GM18517 (cell line): Measurements from ENCODE around the gene ARF3.
A peak's percentile ranks its signal among the peaks of the same experiment; 100 is the strongest.

Experiments used
- ATAC-seq: cut with Tn5 transposase; IDR thresholded peaks from one replicate; pipeline ENCODE4 v1.9.1; 2021; ENCODE audit warnings: mild to moderate bottlenecking, moderate library complexity; ENCODE audit not compliant: unreplicated experiment

ARF3 gene

GRCh38 chr12:48968467-48968866 is 11.2 kb upstream of the ARF3 start:
- ATAC-seq = no peak

GRCh38 chr12:48967991-48968390 is 10.7 kb upstream of the ARF3 start:
- no peak for ATAC-seq

GRCh38 chr12:48966177-48966895 is 9.0 kb upstream of the ARF3 start:
- ATAC-seq = no peak

GRCh38 chr12:48965298-48965838 is 8.1 kb upstream of the ARF3 start:
- ATAC-seq = no peak

GRCh38 chr12:48961801-48962200 is 4.5 kb upstream of the ARF3 start:
- no peak for ATAC-seq

GRCh38 chr12:48961331-48961730 is 4.0 kb upstream of the ARF3 start:
- no peak for ATAC-seq

GRCh38 chr12:48960834-48961233 is 3.5 kb upstream of the ARF3 start:
- ATAC-seq = no peak

- no peak for ATAC-seq
Measured at GRCh38 chr12:48958049-48958388, 732 bp upstream of the ARF3 start.

GRCh38 chr12:48956279-48957140 is 777 bp downstream of the ARF3 start:
- ATAC-seq = no peak

GRCh38 chr12:48954841-48955501 is 2.3 kb downstream of the ARF3 start:
- no peak for ATAC-seq

GRCh38 chr12:48954061-48954460 is 3.2 kb downstream of the ARF3 start:
- ATAC-seq = no peak

- ATAC-seq = no peak
Measured at GRCh38 chr12:48952691-48953090, 4.6 kb downstream of the ARF3 start.

- ATAC-seq = no peak
Measured at GRCh38 chr12:48947727-48948126, 9.6 kb downstream of the ARF3 start.

- no peak for ATAC-seq
Measured at GRCh38 chr12:48946943-48947342, 10.3 kb downstream of the ARF3 start.

GRCh38 chr12:48946205-48946604 is 11.1 kb downstream of the ARF3 start:
- no peak for ATAC-seq

GRCh38 chr12:48943221-48943620 is 14.1 kb downstream of the ARF3 start:
- no peak for ATAC-seq

- ATAC-seq = no peak
Measured at GRCh38 chr12:48940181-48940580, 17.1 kb downstream of the ARF3 start.

- no peak for ATAC-seq
Measured at GRCh38 chr12:48938805-48939204, 18.5 kb downstream of the ARF3 start.

GRCh38 chr12:48937170-48937569 is 20.1 kb downstream of the ARF3 start:
- ATAC-seq = no peak

GRCh38 chr12:48936379-48936979 is 20.8 kb downstream of the ARF3 start:
- ATAC-seq = peak; percentile 52

GRCh38 chr12:48934312-48934706 is 23.0 kb downstream of the ARF3 start:
- ATAC-seq = no peak
